Mucosa of rectum (tissue), 2 donors: Measurements from ENCODE around the gene CYB5R4.

Experiments used
- H3K27ac ChIP-seq, 2 donors: one replicate each; pipeline ENCODE4 v1.7.0; 2013; ENCODE audit warnings: inconsistent platforms in 2 of 2, low read depth in 2 of 2, low read length in 2 of 2
- H3K27me3 ChIP-seq, 2 donors: one replicate each; pipeline ENCODE4 v1.7.0; 2013; ENCODE audit warnings: low read length in 2 of 2; ENCODE audit not compliant: control insufficient read depth in 2 of 2, insufficient read depth in 2 of 2
- H3K36me3 ChIP-seq, 2 donors: one replicate each; pipeline ENCODE4 v1.7.0; 2013; ENCODE audit warnings: low read length in 2 of 2; ENCODE audit not compliant: control insufficient read depth in 2 of 2, insufficient read depth in 2 of 2
- H3K4me1 ChIP-seq, 2 donors: one replicate each; pipeline ENCODE4 v1.7.0; 2013; ENCODE audit warnings: low read length in 2 of 2, mild to moderate bottlenecking in 1 of 2; ENCODE audit not compliant: control insufficient read depth in 2 of 2, insufficient read depth in 2 of 2
- H3K4me3 ChIP-seq, 2 donors: one replicate each; pipeline ENCODE4 v1.7.0; 2013; ENCODE audit warnings: low read length in 2 of 2
- H3K9ac ChIP-seq, 2 donors: one replicate each; pipeline ENCODE4 v1.7.0; 2013; ENCODE audit warnings: low read length in 2 of 2, low read depth in 1 of 2, mild to moderate bottlenecking in 1 of 2
- H3K9me3 ChIP-seq, 2 donors: one replicate each; pipeline ENCODE4 v1.7.0; 2013; ENCODE audit warnings: low read length in 2 of 2; ENCODE audit not compliant: control insufficient read depth in 2 of 2
- donor health status: healthy.
- donor health status: Normal muscosa, but diverticular disease.

CYB5R4 gene

GRCh38 chr6:83966539-83966938 is 107.0 kb downstream of the CYB5R4 start:
- peaks cover 0 to 3% of the 10 kb centered on the region in 2 donors for H3K9me3 ChIP-seq

GRCh38 chr6:83970582-83970981 is 111.1 kb downstream of the CYB5R4 start:
- Histone ChIP-seq H3K36me3 (no peaks in the 10 kb centered on the region), H3K27me3 (no peaks in the 10 kb centered on the region), H3K9ac (no peak overlapping the region), H3K27ac (no peak overlapping the region), H3K4me3 (no peak overlapping the region), H3K9me3 (peaks cover 0 to 3% of the 10 kb centered on the region in 2 donors), H3K4me1 (no peaks in the 10 kb centered on the region)

More at GRCh38 chr6:83966539-83966938, 107.0 kb downstream of the CYB5R4 start:
- Histone ChIP-seq H3K9ac (no peak overlapping the region), H3K4me3 (no peak overlapping the region), H3K27me3 (no peaks in the 10 kb centered on the region), H3K27ac (no peak overlapping the region), H3K4me1 (no peaks in the 10 kb centered on the region), H3K36me3 (peaks cover 0 to 5% of the 10 kb centered on the region in 2 donors)

DNA sequence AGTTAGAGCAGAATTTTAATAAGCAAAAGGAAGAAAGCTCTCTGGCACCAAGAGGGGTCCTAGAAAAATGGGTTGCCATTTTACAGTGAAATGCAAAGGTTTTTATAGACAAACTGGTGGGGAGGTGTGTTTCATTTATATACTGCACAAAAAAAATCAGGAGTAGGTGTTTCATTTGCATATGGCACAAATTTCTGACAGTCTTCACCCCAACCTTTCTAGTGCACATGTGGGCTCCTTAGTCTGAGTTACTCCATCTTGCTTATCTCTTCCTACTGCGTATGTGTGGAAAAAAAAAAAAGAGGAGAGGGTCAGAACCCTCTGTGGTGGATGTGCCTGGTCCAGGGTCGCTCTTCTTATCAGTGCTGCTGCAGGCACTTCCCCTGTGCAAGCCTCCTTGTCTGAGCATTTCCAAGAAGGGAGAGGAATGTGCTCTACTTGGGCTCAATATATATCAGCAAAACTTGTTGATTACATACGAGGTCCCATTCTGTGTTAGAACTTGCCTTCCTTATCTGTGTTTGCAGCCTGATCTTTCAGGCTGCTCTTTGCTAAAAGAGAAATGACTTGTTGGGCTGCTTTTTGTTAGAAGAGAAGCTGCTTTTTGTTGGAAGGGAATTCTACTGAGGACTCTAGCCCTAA is 115.0 kb downstream of the CYB5R4 start:
- H3K4me3 ChIP-seq = no peak overlapping the region
- no peaks in the 10 kb centered on the region for H3K27me3 ChIP-seq
- no peaks in the 10 kb centered on the region for H3K9me3 ChIP-seq
- H3K9ac ChIP-seq = no peak overlapping the region
- peaks cover 0 to 3% of the 10 kb centered on the region in 2 donors for H3K4me1 ChIP-seq
- H3K36me3 ChIP-seq = no peaks in the 10 kb centered on the region
- no peak overlapping the region for H3K27ac ChIP-seq

DNA sequence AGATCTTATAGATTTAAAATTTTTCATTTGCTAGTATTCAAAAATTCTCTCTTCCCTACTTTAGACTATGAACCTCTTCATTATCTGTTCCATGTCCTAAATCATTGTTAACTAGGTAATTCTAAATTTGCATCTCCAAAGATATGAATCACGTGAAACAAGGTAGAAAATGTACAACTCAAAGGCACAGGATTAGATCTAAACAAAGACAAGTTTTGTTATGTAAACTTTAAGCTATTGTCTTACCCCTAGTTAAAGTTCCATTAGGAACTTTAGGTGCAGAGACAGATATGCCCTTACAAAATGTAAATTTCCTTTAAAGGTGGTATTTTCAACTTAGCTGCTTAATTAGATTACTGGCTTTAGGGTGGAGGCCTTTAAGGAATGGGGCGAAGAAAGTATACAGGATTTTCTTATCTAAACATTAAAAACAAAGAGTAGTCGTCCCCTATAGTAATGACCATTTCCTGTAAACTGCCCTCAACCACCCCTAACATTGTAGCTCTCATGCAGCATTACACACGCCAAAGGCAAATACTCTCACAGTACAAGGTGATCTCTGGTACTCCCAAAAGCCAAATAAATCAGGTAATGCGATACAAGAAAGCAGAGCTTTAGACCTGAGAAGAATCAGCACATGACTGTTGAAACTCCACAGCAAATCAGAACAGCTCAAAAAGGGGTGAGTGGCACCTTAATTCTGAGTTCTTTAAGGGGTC is 116.7 kb downstream of the CYB5R4 start:
- Histone ChIP-seq H3K4me1 (peaks cover 0 to 3% of the 10 kb centered on the region in 2 donors), H3K4me3 (no peak overlapping the region), H3K36me3 (no peaks in the 10 kb centered on the region), H3K9me3 (no peaks in the 10 kb centered on the region), H3K27ac (peak overlapping the region in 1 of 2 donors; percentile 26), H3K27me3 (no peaks in the 10 kb centered on the region), H3K9ac (no peak overlapping the region)

DNA sequence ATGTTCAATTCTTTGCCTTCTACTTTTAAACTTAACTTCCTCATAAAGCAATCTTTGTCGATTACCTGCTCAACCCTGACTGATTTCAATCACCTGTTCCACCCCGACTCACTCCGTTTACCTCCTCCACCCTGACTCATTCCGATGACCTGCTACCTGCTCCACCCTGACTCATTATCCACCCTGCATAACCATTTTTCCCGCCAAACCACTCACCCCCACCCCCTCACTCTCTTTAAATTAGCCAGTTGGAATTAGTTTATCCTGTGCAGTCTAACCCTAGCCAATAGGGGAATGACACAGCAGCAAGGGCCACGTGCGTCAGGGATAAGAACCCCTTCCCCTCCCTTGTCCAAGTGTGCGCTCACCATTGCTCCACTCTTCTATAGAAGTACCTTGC is 117.4 kb downstream of the CYB5R4 start:
- no peaks in the 10 kb centered on the region for H3K27me3 ChIP-seq
- H3K36me3 ChIP-seq = no peaks in the 10 kb centered on the region
- H3K9me3 ChIP-seq = no peaks in the 10 kb centered on the region
- no peak overlapping the region for H3K9ac ChIP-seq
- no peak overlapping the region for H3K27ac ChIP-seq
- H3K4me1 ChIP-seq = peaks cover 0 to 3% of the 10 kb centered on the region in 2 donors
- no peak overlapping the region for H3K4me3 ChIP-seq

DNA sequence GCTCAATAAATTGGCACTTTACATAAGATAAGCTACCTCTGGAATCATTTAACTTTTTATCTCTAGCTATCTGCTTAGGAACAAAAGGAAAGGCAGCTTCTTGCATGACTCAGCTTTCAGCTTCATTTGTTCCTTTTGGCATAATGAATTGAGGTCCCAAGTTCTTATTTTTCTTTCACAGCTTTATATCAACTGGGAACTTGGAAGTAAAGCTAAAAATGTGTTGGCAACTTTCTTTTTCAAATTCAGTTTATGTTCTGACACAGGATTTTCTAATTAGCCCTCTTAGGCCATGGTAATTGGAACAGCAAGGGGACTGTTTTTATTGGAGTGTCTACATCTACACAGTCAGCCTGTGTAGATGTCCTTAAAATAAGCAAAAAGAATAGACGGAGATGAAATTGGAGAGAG is 118.8 kb downstream of the CYB5R4 start:
- H3K9ac ChIP-seq = no peak overlapping the region
- H3K4me3 ChIP-seq = no peak overlapping the region
- no peaks in the 10 kb centered on the region for H3K27me3 ChIP-seq
- H3K36me3 ChIP-seq = no peaks in the 10 kb centered on the region
- peaks cover 0 to 3% of the 10 kb centered on the region in 2 donors for H3K4me1 ChIP-seq
- no peaks in the 10 kb centered on the region for H3K9me3 ChIP-seq
- no peak overlapping the region for H3K27ac ChIP-seq

GRCh38 chr6:83978997-83979396 is 119.5 kb downstream of the CYB5R4 start:
- Histone ChIP-seq H3K4me1 (peaks cover 0 to 3% of the 10 kb centered on the region in 2 donors), H3K36me3 (no peaks in the 10 kb centered on the region), H3K9ac (no peak overlapping the region), H3K4me3 (no peak overlapping the region), H3K27ac (no peak overlapping the region), H3K9me3 (no peaks in the 10 kb centered on the region), H3K27me3 (no peaks in the 10 kb centered on the region)

- Histone ChIP-seq H3K36me3 (no peaks in the 10 kb centered on the region), H3K27ac (no peak overlapping the region), H3K4me3 (no peak overlapping the region), H3K4me1 (no peaks in the 10 kb centered on the region), H3K9me3 (no peaks in the 10 kb centered on the region), H3K27me3 (no peaks in the 10 kb centered on the region), H3K9ac (no peak overlapping the region)
Observed at GRCh38 chr6:83984411-83984810, 124.9 kb downstream of the CYB5R4 start.

GRCh38 chr6:83985308-83985713 is 125.8 kb downstream of the CYB5R4 start:
- Histone ChIP-seq H3K4me3 (no peak overlapping the region), H3K9me3 (no peaks in the 10 kb centered on the region), H3K27ac (no peak overlapping the region), H3K36me3 (no peaks in the 10 kb centered on the region), H3K27me3 (no peaks in the 10 kb centered on the region), H3K4me1 (no peaks in the 10 kb centered on the region), H3K9ac (no peak overlapping the region)

DNA sequence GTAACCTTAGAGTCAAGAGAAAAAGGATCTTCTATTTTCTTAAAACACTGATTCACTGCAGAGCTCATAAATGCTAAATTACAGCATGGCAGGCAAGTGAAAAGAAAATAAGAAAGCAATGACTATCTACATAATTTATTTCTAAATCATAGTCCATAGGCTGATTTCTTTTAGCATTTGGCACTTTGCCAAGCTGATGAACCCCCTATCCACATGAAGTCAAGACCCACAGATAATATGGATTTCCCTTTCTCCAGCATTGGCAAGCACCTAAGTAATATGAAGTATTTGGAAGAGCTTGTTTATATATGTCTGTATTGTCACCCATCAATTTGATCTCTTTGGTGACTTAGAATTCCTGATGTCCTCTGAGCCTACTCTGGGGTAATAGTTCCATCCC is 126.2 kb downstream of the CYB5R4 start:
- no peak overlapping the region for H3K27ac ChIP-seq

More for the DNA sequence above, 126.2 kb downstream of the CYB5R4 start:
- H3K9ac ChIP-seq = no peak overlapping the region
- H3K4me1 ChIP-seq = no peaks in the 10 kb centered on the region
- H3K4me3 ChIP-seq = no peak overlapping the region
- H3K9me3 ChIP-seq = no peaks in the 10 kb centered on the region
- H3K36me3 ChIP-seq = no peaks in the 10 kb centered on the region
- no peaks in the 10 kb centered on the region for H3K27me3 ChIP-seq
